GM12875 (cell line): Measurements from ENCODE around the gene HDAC4.

ENCODE experiments used
- H3K4me3 ChIP-seq: one replicate; pipeline ENCODE4 v1.5.1; 2011; ENCODE audit warnings: low read depth, low read length, control low read depth
- TF ChIP-seq, protein P1 (sequence below): IDR thresholded peaks from 2 replicates; pipeline ENCODE4 v1.5.1; 2011; ENCODE audit warnings: low read depth, mild to moderate bottlenecking, control low read depth, inconsistent platforms, low read length, moderate library complexity, borderline replicate concordance; ENCODE audit not compliant: insufficient read depth

The HDAC4 gene

DNA sequence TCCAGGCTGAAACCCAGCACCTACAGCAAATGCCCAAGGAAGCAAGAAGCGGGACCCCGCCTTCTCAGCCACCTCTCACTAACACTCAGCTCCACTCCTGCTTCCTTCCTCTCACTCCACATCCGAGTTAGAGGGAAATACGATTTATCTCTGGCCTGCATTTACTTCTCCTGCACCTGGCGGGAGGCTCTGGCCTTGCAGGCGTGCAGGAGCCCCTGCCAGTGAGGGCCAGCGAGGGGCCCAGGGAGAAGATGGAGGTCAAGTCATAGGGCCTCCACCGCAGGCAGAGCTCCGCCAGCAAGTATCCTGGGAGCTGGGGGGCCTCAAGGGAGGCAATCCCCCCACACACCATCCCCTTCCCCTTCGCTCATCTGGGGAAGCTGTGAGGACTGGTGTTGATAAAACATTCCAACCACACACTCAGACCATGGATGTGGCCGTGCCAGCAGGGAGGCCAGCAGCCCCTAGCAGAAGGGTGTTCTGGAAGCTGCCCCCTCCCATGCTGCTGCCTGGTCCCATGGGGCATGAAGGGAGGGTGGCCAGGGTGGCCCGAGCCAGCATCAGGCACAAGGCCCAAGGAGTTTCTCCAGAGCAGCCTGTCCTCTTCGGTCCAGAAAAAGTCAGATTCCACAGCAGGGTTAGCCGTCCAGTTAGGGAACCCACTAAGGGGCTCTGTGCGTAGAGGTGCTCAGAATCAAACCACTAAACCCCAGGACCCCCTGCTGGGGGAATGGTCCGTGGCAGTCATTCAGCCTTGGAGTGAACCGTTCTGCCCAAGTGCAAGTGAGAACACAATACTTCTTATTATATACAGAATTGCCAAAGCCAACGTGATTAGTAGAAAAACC is 91.2 kb downstream of the HDAC4 start:
- no peak overlapping the region for H3K4me3 ChIP-seq
- TF ChIP-seq, protein P1, sequence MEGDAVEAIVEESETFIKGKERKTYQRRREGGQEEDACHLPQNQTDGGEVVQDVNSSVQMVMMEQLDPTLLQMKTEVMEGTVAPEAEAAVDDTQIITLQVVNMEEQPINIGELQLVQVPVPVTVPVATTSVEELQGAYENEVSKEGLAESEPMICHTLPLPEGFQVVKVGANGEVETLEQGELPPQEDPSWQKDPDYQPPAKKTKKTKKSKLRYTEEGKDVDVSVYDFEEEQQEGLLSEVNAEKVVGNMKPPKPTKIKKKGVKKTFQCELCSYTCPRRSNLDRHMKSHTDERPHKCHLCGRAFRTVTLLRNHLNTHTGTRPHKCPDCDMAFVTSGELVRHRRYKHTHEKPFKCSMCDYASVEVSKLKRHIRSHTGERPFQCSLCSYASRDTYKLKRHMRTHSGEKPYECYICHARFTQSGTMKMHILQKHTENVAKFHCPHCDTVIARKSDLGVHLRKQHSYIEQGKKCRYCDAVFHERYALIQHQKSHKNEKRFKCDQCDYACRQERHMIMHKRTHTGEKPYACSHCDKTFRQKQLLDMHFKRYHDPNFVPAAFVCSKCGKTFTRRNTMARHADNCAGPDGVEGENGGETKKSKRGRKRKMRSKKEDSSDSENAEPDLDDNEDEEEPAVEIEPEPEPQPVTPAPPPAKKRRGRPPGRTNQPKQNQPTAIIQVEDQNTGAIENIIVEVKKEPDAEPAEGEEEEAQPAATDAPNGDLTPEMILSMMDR = no peak

DNA sequence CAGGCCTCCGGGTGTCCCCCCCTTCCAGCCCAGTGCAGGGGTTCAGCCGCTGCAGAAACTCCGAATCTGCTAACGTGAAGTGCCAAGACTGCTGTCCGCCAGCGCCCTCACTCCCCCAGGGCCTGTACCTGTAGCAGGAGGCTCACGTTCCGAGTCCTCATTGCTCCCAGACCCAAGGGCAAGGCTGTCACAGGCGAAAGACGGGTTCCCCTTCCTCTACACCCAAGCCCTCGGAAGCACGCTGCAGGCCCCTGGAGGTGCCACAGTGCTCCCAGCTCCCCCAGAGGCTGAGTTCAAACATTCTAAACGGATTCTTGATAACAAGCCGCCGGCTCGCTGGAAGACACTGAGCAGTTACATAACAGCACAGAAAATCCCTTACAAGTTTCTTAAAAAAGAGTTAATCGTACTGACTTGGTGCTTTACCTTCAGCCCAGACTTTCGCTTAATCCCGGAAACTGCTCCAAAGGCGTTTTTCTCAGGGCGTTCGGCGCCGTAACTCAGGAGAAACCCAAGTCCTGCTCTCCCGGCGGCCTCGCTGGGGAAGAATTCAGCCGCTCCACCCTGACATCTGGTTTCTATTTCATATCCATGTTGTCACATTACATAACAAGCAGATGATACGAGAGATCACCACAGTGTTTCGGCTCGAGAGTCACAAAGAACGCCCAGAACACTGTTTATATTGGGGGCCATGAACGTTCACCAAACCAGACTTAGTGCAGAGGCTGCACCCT is 92.0 kb downstream of the HDAC4 start:
- no peak overlapping the region for H3K4me3 ChIP-seq
- TF ChIP-seq, protein P1 = no peak

DNA sequence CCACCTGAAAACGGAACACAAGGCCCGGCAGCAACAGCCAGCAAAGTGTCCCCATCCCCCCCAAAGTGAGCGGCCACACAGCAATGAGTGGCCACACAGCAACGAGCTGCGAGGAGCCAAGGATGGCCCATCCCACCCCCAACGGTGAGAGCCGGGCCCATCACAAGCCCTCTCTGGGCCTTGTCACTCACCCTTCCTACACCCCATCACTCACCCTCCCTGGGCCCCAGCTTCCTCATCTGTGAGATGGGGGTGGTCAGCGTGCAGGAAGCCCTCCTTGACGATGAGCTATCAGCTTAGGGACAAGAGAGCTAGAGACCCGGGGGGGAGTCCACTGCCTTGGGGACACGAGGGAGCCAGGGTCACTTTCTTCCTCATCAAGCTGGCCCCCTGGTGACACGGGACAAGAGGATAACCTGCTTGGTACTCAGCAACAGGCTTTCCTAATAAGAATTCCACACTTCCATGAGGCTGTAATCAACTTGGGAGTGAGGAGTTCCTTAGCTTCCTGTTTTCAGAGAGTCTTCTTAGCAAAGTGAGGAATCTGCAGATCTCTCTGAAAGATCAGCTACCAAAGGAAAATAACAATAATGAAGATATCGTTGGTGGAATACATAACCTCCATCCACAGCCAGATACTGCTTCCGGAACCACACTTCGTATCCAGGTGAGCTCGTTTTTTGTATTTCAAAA is 92.8 kb downstream of the HDAC4 start:
- no peak overlapping the region for H3K4me3 ChIP-seq
- TF ChIP-seq, protein P1 = no peak

DNA sequence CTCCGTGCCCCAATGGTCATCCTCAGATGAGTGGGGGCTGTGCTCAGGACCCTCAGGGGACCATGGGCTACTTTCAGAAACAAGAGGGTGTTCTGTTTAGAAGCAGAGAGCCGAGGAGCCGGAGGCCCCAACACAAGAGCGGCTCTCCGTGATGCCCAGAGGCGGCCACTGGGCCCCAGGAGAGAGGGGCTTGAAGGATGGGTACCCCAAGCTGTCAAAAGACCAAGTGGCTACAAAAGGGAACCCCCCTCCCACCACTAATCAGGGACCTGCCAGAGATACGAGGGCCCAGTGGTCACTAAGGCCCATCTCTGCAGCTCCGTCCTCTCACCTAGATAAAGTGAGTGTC is 93.6 kb downstream of the HDAC4 start:
- TF ChIP-seq, protein P1 = no peak
- no peak overlapping the region for H3K4me3 ChIP-seq

DNA sequence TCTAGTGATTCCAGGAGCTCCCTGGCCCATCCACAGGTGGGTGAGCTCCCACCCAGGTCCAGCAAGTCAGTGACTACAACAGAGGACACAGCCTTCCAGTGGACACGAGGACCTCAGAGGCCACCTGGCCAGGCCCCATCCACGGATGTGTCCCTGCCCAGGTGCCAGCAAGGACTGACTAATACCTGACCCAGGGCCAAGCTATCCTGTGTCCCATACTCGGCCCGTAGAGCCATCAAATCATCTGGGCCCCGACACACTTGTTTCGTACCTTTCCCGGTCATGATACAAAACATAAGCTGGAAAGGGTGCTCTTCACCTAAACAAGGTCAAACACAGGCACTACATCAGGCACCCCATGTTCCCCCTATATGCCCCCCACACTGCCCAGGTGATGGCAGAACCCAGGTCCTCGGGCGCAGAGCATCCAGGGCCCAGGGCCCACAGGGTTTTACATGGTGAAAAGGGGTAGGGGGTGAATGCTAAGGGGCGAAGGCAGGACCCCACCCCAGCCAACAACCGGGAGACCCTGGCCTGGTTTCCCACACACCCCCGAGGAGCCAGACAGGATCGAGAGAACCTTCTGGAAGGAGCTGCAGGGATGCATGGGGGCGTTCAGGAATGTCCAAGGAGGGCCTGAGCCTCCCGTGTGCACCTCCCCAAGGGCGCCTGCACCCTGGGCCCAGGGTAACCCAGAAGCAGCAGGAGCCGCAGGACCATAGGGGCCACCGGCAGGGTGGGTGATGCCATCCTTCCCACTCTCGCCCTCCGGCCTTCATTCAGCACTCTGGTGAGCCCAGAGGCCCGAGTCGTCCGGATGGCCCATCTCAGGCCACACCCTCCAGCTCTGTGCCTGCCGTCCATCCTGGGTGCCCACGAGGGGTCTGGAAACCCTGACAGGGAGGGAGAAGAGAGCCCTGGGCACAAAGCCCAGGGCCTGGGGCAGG is 94.3 kb downstream of the HDAC4 start:
- no peak overlapping the region for H3K4me3 ChIP-seq
- TF ChIP-seq, protein P1 = no peak

DNA sequence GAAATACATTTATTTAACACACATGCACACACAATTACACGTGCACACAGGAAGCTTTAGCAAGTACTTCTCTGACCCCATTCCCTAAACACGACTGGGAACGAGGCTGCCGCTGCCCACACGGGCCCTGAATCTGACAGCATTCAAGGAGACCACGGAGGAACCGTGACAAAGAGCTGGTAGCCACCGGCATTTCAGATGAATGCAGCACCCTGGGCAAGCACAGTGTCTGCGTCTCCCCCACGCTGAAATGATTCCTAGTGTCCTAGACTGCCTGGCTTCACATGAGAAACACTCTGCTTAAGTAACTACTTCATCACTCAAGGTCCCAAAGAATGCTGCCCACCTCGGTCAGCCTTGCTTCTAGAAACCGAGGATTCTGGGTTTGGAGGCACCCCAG is 95.0 kb downstream of the HDAC4 start:
- no peak overlapping the region for H3K4me3 ChIP-seq
- TF ChIP-seq, protein P1 = no peak
